Measurements from ENCODE around the gene NDUFAF3. TPM values are rescaled to one million over a fixed set of nuclear protein-coding genes. Genes with fewer than 3 reads are reported as not detected.

NDUFAF3 gene
- total and polyA plus RNA-seq, 10 of the 15 experiments (the other 5 are each of a cell fraction or from before 2014, with no cell fraction given) = 25.4 to 228 (median 63.9) TPM

DNA sequence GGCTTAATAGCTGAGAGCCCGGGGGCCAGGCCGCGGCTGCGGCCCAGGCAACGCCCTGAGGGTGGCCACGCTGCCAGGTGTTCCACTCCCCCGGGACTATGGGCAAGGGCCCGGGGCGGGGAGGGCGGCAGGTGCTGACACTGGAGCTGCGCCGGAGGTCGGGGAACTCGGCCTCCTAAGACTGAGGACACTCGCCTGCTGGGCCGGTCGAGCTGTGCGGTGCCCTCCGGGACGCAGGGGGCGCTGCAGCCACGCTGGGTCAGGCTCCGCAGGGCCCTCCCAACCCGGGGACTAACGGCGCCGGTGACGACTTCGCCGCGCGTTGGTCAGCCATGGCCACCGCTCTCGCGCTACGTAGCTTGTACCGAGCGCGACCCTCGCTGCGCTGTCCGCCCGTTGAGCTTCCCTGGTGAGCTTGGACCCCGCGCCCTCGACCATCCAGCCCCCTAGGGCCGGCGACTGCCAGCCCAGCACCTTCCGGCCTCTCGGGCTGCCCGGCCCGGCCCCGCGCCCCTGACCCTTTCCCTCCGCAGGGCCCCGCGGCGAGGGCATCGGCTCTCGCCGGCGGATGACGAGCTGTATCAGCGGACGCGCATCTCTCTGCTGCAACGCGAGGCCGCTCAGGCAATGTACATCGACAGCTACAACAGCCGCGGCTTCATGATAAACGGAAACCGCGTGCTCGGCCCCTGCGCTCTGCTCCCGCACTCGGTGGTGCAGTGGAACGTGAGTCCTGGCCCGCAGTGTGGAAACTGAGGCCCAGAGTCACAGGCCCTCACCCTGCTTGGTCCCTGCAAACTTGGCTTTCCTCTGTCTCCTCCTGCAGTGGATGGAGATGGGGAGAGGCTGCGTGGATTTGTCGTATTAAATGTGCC is at the start of gene NDUFAF3 (continued):
- TF ChIP-seq, protein P1, sequence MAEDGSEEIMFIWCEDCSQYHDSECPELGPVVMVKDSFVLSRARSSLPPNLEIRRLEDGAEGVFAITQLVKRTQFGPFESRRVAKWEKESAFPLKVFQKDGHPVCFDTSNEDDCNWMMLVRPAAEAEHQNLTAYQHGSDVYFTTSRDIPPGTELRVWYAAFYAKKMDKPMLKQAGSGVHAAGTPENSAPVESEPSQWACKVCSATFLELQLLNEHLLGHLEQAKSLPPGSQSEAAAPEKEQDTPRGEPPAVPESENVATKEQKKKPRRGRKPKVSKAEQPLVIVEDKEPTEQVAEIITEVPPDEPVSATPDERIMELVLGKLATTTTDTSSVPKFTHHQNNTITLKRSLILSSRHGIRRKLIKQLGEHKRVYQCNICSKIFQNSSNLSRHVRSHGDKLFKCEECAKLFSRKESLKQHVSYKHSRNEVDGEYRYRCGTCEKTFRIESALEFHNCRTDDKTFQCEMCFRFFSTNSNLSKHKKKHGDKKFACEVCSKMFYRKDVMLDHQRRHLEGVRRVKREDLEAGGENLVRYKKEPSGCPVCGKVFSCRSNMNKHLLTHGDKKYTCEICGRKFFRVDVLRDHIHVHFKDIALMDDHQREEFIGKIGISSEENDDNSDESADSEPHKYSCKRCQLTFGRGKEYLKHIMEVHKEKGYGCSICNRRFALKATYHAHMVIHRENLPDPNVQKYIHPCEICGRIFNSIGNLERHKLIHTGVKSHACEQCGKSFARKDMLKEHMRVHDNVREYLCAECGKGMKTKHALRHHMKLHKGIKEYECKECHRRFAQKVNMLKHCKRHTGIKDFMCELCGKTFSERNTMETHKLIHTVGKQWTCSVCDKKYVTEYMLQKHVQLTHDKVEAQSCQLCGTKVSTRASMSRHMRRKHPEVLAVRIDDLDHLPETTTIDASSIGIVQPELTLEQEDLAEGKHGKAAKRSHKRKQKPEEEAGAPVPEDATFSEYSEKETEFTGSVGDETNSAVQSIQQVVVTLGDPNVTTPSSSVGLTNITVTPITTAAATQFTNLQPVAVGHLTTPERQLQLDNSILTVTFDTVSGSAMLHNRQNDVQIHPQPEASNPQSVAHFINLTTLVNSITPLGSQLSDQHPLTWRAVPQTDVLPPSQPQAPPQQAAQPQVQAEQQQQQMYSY (CRISPR knock-in tag; IDR thresholded peaks at IDR 0.05) = no peak
- TF ChIP-seq TCF12 (IDR thresholded peaks at IDR 0.05; ENCODE audit: low read depth, low read length) = peak; percentile 97
- TF ChIP-seq PAX8 (IDR thresholded peaks at IDR 0.05) = no peak
- no peak for TF ChIP-seq ETV6 (conservative IDR thresholded peaks at IDR 0.05 in 1 of 2, IDR thresholded peaks at IDR 0.05 in 1 of 2; ENCODE audit: borderline replicate concordance in 1 of 2, low read depth in 1 of 2)
- 0 out of 2 replicates have a peak, but pooled peaks have one; percentile 13 for TF ChIP-seq HDGF (IDR thresholded peaks at IDR 0.05)
- no peak for TF ChIP-seq JUNB (IDR thresholded peaks at IDR 0.05)
- no peak for TF ChIP-seq KAT2A (conservative IDR thresholded peaks at IDR 0.05; ENCODE audit: control insufficient read depth, low read depth, low read length)
- TF ChIP-seq, protein P2, sequence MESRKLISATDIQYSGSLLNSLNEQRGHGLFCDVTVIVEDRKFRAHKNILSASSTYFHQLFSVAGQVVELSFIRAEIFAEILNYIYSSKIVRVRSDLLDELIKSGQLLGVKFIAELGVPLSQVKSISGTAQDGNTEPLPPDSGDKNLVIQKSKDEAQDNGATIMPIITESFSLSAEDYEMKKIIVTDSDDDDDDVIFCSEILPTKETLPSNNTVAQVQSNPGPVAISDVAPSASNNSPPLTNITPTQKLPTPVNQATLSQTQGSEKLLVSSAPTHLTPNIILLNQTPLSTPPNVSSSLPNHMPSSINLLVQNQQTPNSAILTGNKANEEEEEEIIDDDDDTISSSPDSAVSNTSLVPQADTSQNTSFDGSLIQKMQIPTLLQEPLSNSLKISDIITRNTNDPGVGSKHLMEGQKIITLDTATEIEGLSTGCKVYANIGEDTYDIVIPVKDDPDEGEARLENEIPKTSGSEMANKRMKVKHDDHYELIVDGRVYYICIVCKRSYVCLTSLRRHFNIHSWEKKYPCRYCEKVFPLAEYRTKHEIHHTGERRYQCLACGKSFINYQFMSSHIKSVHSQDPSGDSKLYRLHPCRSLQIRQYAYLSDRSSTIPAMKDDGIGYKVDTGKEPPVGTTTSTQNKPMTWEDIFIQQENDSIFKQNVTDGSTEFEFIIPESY (IDR thresholded peaks at IDR 0.05) = 0 out of 2 replicates have a peak, but pooled peaks have one; percentile 4
- TF ChIP-seq, protein P3, sequence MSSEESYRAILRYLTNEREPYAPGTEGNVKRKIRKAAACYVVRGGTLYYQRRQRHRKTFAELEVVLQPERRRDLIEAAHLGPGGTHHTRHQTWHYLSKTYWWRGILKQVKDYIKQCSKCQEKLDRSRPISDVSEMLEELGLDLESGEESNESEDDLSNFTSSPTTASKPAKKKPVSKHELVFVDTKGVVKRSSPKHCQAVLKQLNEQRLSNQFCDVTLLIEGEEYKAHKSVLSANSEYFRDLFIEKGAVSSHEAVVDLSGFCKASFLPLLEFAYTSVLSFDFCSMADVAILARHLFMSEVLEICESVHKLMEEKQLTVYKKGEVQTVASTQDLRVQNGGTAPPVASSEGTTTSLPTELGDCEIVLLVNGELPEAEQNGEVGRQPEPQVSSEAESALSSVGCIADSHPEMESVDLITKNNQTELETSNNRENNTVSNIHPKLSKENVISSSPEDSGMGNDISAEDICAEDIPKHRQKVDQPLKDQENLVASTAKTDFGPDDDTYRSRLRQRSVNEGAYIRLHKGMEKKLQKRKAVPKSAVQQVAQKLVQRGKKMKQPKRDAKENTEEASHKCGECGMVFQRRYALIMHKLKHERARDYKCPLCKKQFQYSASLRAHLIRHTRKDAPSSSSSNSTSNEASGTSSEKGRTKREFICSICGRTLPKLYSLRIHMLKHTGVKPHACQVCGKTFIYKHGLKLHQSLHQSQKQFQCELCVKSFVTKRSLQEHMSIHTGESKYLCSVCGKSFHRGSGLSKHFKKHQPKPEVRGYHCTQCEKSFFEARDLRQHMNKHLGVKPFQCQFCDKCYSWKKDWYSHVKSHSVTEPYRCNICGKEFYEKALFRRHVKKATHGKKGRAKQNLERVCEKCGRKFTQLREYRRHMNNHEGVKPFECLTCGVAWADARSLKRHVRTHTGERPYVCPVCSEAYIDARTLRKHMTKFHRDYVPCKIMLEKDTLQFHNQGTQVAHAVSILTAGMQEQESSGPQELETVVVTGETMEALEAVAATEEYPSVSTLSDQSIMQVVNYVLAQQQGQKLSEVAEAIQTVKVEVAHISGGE (CRISPR knock-in tag; IDR thresholded peaks at IDR 0.05) = no peak
- 0 out of 2 replicates have a peak, but pooled peaks have one; percentile 14 for TF ChIP-seq RAD21 (IDR thresholded peaks at IDR 0.05; ENCODE audit: insufficient read depth, low read depth, low read length)
- TF ChIP-seq, protein P4, sequence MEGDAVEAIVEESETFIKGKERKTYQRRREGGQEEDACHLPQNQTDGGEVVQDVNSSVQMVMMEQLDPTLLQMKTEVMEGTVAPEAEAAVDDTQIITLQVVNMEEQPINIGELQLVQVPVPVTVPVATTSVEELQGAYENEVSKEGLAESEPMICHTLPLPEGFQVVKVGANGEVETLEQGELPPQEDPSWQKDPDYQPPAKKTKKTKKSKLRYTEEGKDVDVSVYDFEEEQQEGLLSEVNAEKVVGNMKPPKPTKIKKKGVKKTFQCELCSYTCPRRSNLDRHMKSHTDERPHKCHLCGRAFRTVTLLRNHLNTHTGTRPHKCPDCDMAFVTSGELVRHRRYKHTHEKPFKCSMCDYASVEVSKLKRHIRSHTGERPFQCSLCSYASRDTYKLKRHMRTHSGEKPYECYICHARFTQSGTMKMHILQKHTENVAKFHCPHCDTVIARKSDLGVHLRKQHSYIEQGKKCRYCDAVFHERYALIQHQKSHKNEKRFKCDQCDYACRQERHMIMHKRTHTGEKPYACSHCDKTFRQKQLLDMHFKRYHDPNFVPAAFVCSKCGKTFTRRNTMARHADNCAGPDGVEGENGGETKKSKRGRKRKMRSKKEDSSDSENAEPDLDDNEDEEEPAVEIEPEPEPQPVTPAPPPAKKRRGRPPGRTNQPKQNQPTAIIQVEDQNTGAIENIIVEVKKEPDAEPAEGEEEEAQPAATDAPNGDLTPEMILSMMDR (IDR thresholded peaks at IDR 0.05 in 2 of 3, conservative IDR thresholded peaks at IDR 0.05 in 1 of 3; ENCODE audit: control insufficient read depth in 2 of 3, extremely low read depth in 1 of 3, insufficient read depth in 1 of 3, low read depth in 3 of 3, low read length in 3 of 3) = peak; percentile 95 to 97 (median 95)
- TF ChIP-seq RUNX3 (IDR thresholded peaks at IDR 0.05; ENCODE audit: low read length) = no peak
- TF ChIP-seq, protein P5, sequence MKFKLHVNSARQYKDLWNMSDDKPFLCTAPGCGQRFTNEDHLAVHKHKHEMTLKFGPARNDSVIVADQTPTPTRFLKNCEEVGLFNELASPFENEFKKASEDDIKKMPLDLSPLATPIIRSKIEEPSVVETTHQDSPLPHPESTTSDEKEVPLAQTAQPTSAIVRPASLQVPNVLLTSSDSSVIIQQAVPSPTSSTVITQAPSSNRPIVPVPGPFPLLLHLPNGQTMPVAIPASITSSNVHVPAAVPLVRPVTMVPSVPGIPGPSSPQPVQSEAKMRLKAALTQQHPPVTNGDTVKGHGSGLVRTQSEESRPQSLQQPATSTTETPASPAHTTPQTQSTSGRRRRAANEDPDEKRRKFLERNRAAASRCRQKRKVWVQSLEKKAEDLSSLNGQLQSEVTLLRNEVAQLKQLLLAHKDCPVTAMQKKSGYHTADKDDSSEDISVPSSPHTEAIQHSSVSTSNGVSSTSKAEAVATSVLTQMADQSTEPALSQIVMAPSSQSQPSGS (IDR thresholded peaks at IDR 0.05; ENCODE audit: low read length) = no peak
- TF ChIP-seq NRF1 (conservative IDR thresholded peaks at IDR 0.05; ENCODE audit: low read depth, low read length) = peak; percentile 23; the same call in 1 of the 2 replicates
- peak; percentile 53 to 70; a peak in 3 of 4 replicates for TF ChIP-seq IKZF2 (IDR thresholded peaks at IDR 0.05)

All from GM12878 (cell line).